GM23338 (cell line): Measurements from ENCODE around the gene TMEM209. TPM values are rescaled to one million over a fixed set of nuclear protein-coding genes. Genes with fewer than 3 reads are reported as not detected.

Experiments used
- ATAC-seq: fragments of 200-7000 bp; cut with Tn5 transposase; 3 replicates; pipeline ENCODE4 v1.9.1; 2020
- DNase-seq: peaks from one replicate; pipeline ENCODE4 v3.0.0-alpha.2; 2015; ENCODE audit warnings: low spot score
- H2AFZ ChIP-seq: fragments of 200-600 bp; sonication (generic); 2 replicates; pipeline ENCODE4 v1.8.0; 2016; ENCODE audit warnings: antibody characterized with exemption, mild to moderate bottlenecking, moderate library complexity
- H3F3A ChIP-seq: fragments of 200-600 bp; sonication (generic); replicated peaks from 2 replicates; pipeline ENCODE4 v1.8.0; 2017; ENCODE audit warnings: antibody characterized with exemption, mixed run types, low read depth
- H3K27ac ChIP-seq: fragments of 200-600 bp; sonication (generic); 2 replicates; pipeline ENCODE4 v1.6.1; 2016; ENCODE audit warnings: low read depth
- H3K27me3 ChIP-seq: fragments of 200-600 bp; sonication (generic); 2 replicates; pipeline ENCODE4 v1.8.0; 2016; ENCODE audit warnings: mild to moderate bottlenecking, mixed run types, moderate library complexity; ENCODE audit not compliant: insufficient read depth
- H3K36me3 ChIP-seq: fragments of 200-600 bp; sonication (generic); 2 replicates; pipeline ENCODE4 v1.8.0; 2016; ENCODE audit warnings: mild to moderate bottlenecking; ENCODE audit not compliant: insufficient read depth
- H3K4me1 ChIP-seq: fragments of 200-600 bp; sonication (generic); 2 replicates; pipeline ENCODE4 v1.8.0; 2016; ENCODE audit warnings: mild to moderate bottlenecking, moderate library complexity; ENCODE audit not compliant: insufficient read depth
- H3K4me2 ChIP-seq: fragments of 200-600 bp; sonication (generic); 2 replicates; pipeline ENCODE4 v1.7.1; 2017; ENCODE audit warnings: mixed run types
- H3K4me3 ChIP-seq: fragments of 200-600 bp; sonication (generic); 2 replicates; pipeline ENCODE4 v1.6.1; 2016; ENCODE audit warnings: mixed run types
- H3K79me2 ChIP-seq: fragments of 200-600 bp; sonication (generic); replicated peaks from 2 replicates; pipeline ENCODE4 v1.8.0; 2017; ENCODE audit warnings: mild to moderate bottlenecking; ENCODE audit not compliant: insufficient read depth
- H3K9me2 ChIP-seq: fragments of 200-600 bp; sonication (generic); 2 replicates; pipeline ENCODE4 v1.8.0; 2017; ENCODE audit not compliant: insufficient read depth
- H4K20me1 ChIP-seq: fragments of 200-600 bp; sonication (generic); replicated peaks from 2 replicates; pipeline ENCODE4 v1.8.0; 2017; ENCODE audit warnings: mild to moderate bottlenecking; ENCODE audit not compliant: insufficient read depth
- H3K27ac Mint-ChIP-seq: 2 replicates; pipeline ENCODE4 v1.8.0; 2020; ENCODE audit warnings: inconsistent platforms, mild to moderate bottlenecking, moderate library complexity, mixed read lengths
- H3K27me3 Mint-ChIP-seq: 3 replicates; pipeline ENCODE4 v1.8.0; 2022; ENCODE audit warnings: low read depth, mild to moderate bottlenecking, moderate library complexity, mixed read lengths, inconsistent platforms; ENCODE audit not compliant: insufficient read depth, poor library complexity
- H3K36me3 Mint-ChIP-seq: 3 replicates; pipeline ENCODE4 v1.8.0; 2021; ENCODE audit warnings: low read depth, mild to moderate bottlenecking, inconsistent platforms, moderate library complexity, mixed read lengths
- H3K4me1 Mint-ChIP-seq: 3 replicates; pipeline ENCODE4 v1.8.0; 2020; ENCODE audit warnings: mild to moderate bottlenecking, inconsistent platforms, mixed read lengths
- H3K4me3 Mint-ChIP-seq: 3 replicates; pipeline ENCODE4 v1.8.0; 2021; ENCODE audit warnings: moderate library complexity, mild to moderate bottlenecking, inconsistent platforms, mixed read lengths
- H3K9me3 Mint-ChIP-seq: 3 replicates; pipeline ENCODE4 v1.8.0; 2020; ENCODE audit warnings: moderate library complexity, mild to moderate bottlenecking, inconsistent platforms, mixed read lengths
- CREB1 ChIP-seq: fragments of 250-450 bp; sonication (Bioruptor Pico); IDR thresholded peaks from 2 replicates; pipeline ENCODE4 v1.5.0; 2020; ENCODE audit warnings: low read depth, mild to moderate bottlenecking, moderate library complexity
- CTCF ChIP-seq, 2 experiments: fragments of 200-600 bp in 1 of 2; sonication (generic) in 1 of 2; conservative IDR thresholded peaks; 2 replicates each; pipeline versions ENCODE4 v1.5.1 to v1.6.1; 2016 to 2017; ENCODE audit warnings: antibody characterized with exemption in 2 of 2, low read depth in 2 of 2, mild to moderate bottlenecking in 2 of 2, moderate library complexity in 1 of 2
- ETS1 ChIP-seq: IDR thresholded peaks from 2 replicates; pipeline ENCODE4 v1.6.1; 2016; ENCODE audit warnings: antibody characterized with exemption
- EZH2 ChIP-seq: fragments of 200-600 bp; sonication (generic); IDR thresholded peaks from one replicate; pipeline ENCODE4 v1.8.0; 2017; ENCODE audit warnings: antibody characterized with exemption, mild to moderate bottlenecking, low read depth; ENCODE audit not compliant: unreplicated experiment
- EZH2phosphoT487 ChIP-seq: fragments of 200-600 bp; sonication (generic); IDR thresholded peaks from one replicate; pipeline ENCODE4 v1.8.1; 2018; ENCODE audit warnings: antibody characterized with exemption; ENCODE audit not compliant: unreplicated experiment
- JUNB ChIP-seq: IDR thresholded peaks from one replicate; pipeline ENCODE4 v1.6.1; 2016; ENCODE audit warnings: antibody characterized with exemption; ENCODE audit not compliant: unreplicated experiment
- NANOG ChIP-seq: IDR thresholded peaks from 2 replicates; pipeline ENCODE4 v1.6.1; 2016; ENCODE audit warnings: antibody characterized with exemption, borderline replicate concordance
- POLR2AphosphoS5 ChIP-seq: IDR thresholded peaks from 2 replicates; pipeline ENCODE4 v1.6.1; 2016; ENCODE audit warnings: antibody characterized with exemption, low read depth
- REST ChIP-seq: IDR thresholded peaks from one replicate; pipeline ENCODE4 v1.6.1; 2018; ENCODE audit warnings: antibody characterized with exemption; ENCODE audit not compliant: unreplicated experiment
- STAT1 ChIP-seq: IDR thresholded peaks from one replicate; pipeline ENCODE4 v1.6.1; 2016; ENCODE audit warnings: antibody characterized with exemption; ENCODE audit not compliant: unreplicated experiment
- ZNF114 ChIP-seq: fragments of 250-450 bp; sonication (Bioruptor Pico); IDR thresholded peaks from 2 replicates; pipeline ENCODE4 v1.5.0; 2020; ENCODE audit warnings: mild to moderate bottlenecking, moderate library complexity
- ZNF331 ChIP-seq: fragments of 250-450 bp; sonication (Bioruptor Pico); IDR thresholded peaks from 2 replicates; pipeline ENCODE4 v1.5.0; 2020; ENCODE audit warnings: low read depth, mild to moderate bottlenecking, moderate library complexity
- ZNF462 ChIP-seq: fragments of 250-450 bp; sonication (Bioruptor Pico); IDR thresholded peaks from 2 replicates; pipeline ENCODE4 v1.5.0; 2020; ENCODE audit warnings: mild to moderate bottlenecking, moderate library complexity
- polyA plus RNA-seq: library from polyadenylated mRNA; unstranded; fragments of >200 nt; fragmentation: Nextera tagmentation; extraction: Ambion mirVana; gene quantifications from 2 replicates; pipeline ENCODE4 v1.2.1, GENCODE V29; 2016
- total RNA-seq: library from RNA; depleted of rRNA; stranded (reverse); fragments of >200 nt; shearing (Covaris generic); gene quantifications from 2 replicates; pipeline ENCODE4 v1.2.3, GENCODE V29; 2014

The TMEM209 gene
- total and polyA plus RNA-seq, 2 experiments from 2014 or later: 18.6 to 26.2 TPM

GRCh38 chr7:130223646-130224045, 18.4 kb upstream of the TMEM209 start (continued):
- no peak for TF ChIP-seq EZH2phosphoT487
- no peak for TF ChIP-seq POLR2AphosphoS5
- TF ChIP-seq CREB1: no peak

GRCh38 chr7:130221746-130222145, 16.5 kb upstream of the TMEM209 start:
- Mint-ChIP-seq H3K27me3 (no peaks in the 10 kb centered on the region), H3K9me3 (no peaks in the 10 kb centered on the region; the same call in 2 of the 3 replicates), H3K27ac (no peak overlapping the region), H3K4me3 (no peak overlapping the region), H3K36me3 (no peaks in the 10 kb centered on the region), H3K4me1 (no peaks in the 10 kb centered on the region; the same call in 2 of the 3 replicates)
- Histone ChIP-seq H2AFZ (no peak overlapping the region), H3K36me3 (no peaks in the 10 kb centered on the region), H3F3A (no peaks in the 10 kb centered on the region), H4K20me1 (no peaks in the 10 kb centered on the region), H3K4me3 (no peak overlapping the region), H3K4me2 (no peak overlapping the region), H3K27ac (no peak overlapping the region), H3K9me2 (peaks cover 2% of the 10 kb centered on the region; the same call in 1 of the 2 replicates), H3K4me1 (no peaks in the 10 kb centered on the region), H3K79me2 (no peaks in the 10 kb centered on the region), H3K27me3 (no peaks in the 10 kb centered on the region)
- ATAC-seq: no peak
- TF ChIP-seq ZNF331 (CRISPR knock-in tag) (no peak), NANOG (no peak), CTCF (conservative IDR thresholded peaks at IDR 0.05; ENCODE audit: low read depth in 2 of 2) (no peak), EZH2 (no peak), REST (no peak), POLR2AphosphoS5 (no peak), STAT1 (no peak), ZNF114 (CRISPR knock-in tag) (no peak), CREB1 (no peak), ETS1 (no peak), ZNF462 (CRISPR knock-in tag) (no peak), EZH2phosphoT487 (no peak), JUNB (no peak)
- DNase-seq: no peak
